Stimulated activated CD4-positive, alpha-beta T cell treated with anti-CD3 and anti-CD28 coated beads, TNF-alpha, amount 100 ng/mL, for 1 hour (primary cell): Measurements from ENCODE around the gene RSPH10B2.
"Not testable (repeated sequence)": the region's sequence is repeated elsewhere in the genome, so short reads cannot be mapped to it uniquely, and the experiment has no call there.

Source experiments
- DNase-seq, 3 donors: peaks; one replicate each; pipeline ENCODE4 v3.0.0-alpha.2; 2020; ENCODE audit warnings: low read depth in 3 of 3, low spot score in 1 of 3

Gene RSPH10B2

GRCh38 chr7:6837081-6837480, 83.2 kb downstream of the RSPH10B2 start:
- DNase-seq = not testable (repeated sequence)

GRCh38 chr7:6842278-6842921, 88.5 kb downstream of the RSPH10B2 start:
- not testable (repeated sequence) for DNase-seq

- not testable (repeated sequence) for DNase-seq
Observed at GRCh38 chr7:6843092-6843491, 89.2 kb downstream of the RSPH10B2 start.

- not testable (repeated sequence) for DNase-seq
Observed at GRCh38 chr7:6843654-6844053, 89.8 kb downstream of the RSPH10B2 start.

- DNase-seq = not testable (repeated sequence)
Observed at GRCh38 chr7:6845971-6846449, 92.1 kb downstream of the RSPH10B2 start.

GRCh38 chr7:6847751-6848150, 93.8 kb downstream of the RSPH10B2 start:
- not testable (repeated sequence) for DNase-seq
